HL-60 (cell line): ENCODE measurements around the gene COL6A3.

ENCODE experiments used
- DNase-seq, 2 experiments: peaks; one replicate each; pipeline ENCODE4 v3.0.0-alpha.2; 2010 to 2020; ENCODE audit warnings: low read depth in 1 of 2, low spot score in 1 of 2
- H3K27ac ChIP-seq: fragments of 250-450 bp; sonication (Bioruptor Pico); replicated peaks from 2 replicates; pipeline ENCODE4 v1.5.1; 2020; ENCODE audit warnings: mild to moderate bottlenecking, moderate library complexity
- H3K27me3 ChIP-seq: fragments of 250-450 bp; sonication (Bioruptor Pico); 2 replicates; pipeline ENCODE4 v1.5.1; 2021; ENCODE audit warnings: mild to moderate bottlenecking, moderate library complexity; ENCODE audit not compliant: insufficient read depth, poor library complexity, severe bottlenecking
- H3K4me3 ChIP-seq: replicated peaks from 2 replicates; pipeline ENCODE4 v1.5.1; 2011; ENCODE audit warnings: mild to moderate bottlenecking, control low read depth, low read length; ENCODE audit not compliant: insufficient read depth
- CTCF ChIP-seq: IDR thresholded peaks from one replicate; pipeline ENCODE4 v1.5.1; 2011; ENCODE audit warnings: low read length, control low read depth, inconsistent platforms; ENCODE audit not compliant: insufficient read depth
- GABPA ChIP-seq: IDR thresholded peaks from 2 replicates; pipeline ENCODE4 v1.6.1; 2012; ENCODE audit warnings: low read depth
- POLR2AphosphoS5 ChIP-seq: IDR thresholded peaks from 2 replicates; pipeline ENCODE4 v1.6.1; 2012; ENCODE audit warnings: low read depth
- REST ChIP-seq: IDR thresholded peaks from 2 replicates; pipeline ENCODE4 v1.6.1; 2012; ENCODE audit warnings: low read depth; ENCODE audit not compliant: insufficient replicate concordance
- SPI1 ChIP-seq: IDR thresholded peaks from 2 replicates; pipeline ENCODE4 v1.6.1; 2012; ENCODE audit warnings: low read depth, mild to moderate bottlenecking, borderline replicate concordance

Gene COL6A3

GRCh38 chr2:237299906-237300305 is 114.1 kb downstream of the COL6A3 start:
- DNase-seq: no peak
- TF ChIP-seq SPI1: no peak
- TF ChIP-seq REST: no peak
- no peak for TF ChIP-seq GABPA
- no peak for TF ChIP-seq CTCF
- TF ChIP-seq POLR2AphosphoS5: no peak
- H3K4me3 ChIP-seq: no peak overlapping the region
- H3K27ac ChIP-seq: no peak overlapping the region
- peaks cover 4% of the 10 kb centered on the region for H3K27me3 ChIP-seq

- no peak for DNase-seq
- TF ChIP-seq CTCF (no peak), REST (no peak), SPI1 (no peak), POLR2AphosphoS5 (no peak), GABPA (no peak)
- peaks cover 8% of the 10 kb centered on the region for H3K27me3 ChIP-seq
- H3K27ac ChIP-seq: no peak overlapping the region
- H3K4me3 ChIP-seq: no peak overlapping the region
Measured at GRCh38 chr2:237298151-237299118, 115.5 kb downstream of the COL6A3 start.

- TF ChIP-seq GABPA (no peak), POLR2AphosphoS5 (no peak), SPI1 (no peak), REST (no peak), CTCF (no peak)
- Histone ChIP-seq H3K27me3 (peaks cover 11% of the 10 kb centered on the region), H3K4me3 (no peak overlapping the region), H3K27ac (no peak overlapping the region)
- DNase-seq: no peak
Measured at GRCh38 chr2:237297421-237298150, 116.4 kb downstream of the COL6A3 start.
